Stimulated activated CD4-positive, alpha-beta T cell treated with anti-CD3 and anti-CD28 coated beads, Interleukin-2, amount 100 ng/mL, for 48 hours (primary cell): Measurements from ENCODE around the gene ETFB.

ENCODE experiments used
- DNase-seq, 2 donors: peaks; one replicate each; pipeline ENCODE4 v3.0.0-alpha.2; 2020

ETFB gene

DNA sequence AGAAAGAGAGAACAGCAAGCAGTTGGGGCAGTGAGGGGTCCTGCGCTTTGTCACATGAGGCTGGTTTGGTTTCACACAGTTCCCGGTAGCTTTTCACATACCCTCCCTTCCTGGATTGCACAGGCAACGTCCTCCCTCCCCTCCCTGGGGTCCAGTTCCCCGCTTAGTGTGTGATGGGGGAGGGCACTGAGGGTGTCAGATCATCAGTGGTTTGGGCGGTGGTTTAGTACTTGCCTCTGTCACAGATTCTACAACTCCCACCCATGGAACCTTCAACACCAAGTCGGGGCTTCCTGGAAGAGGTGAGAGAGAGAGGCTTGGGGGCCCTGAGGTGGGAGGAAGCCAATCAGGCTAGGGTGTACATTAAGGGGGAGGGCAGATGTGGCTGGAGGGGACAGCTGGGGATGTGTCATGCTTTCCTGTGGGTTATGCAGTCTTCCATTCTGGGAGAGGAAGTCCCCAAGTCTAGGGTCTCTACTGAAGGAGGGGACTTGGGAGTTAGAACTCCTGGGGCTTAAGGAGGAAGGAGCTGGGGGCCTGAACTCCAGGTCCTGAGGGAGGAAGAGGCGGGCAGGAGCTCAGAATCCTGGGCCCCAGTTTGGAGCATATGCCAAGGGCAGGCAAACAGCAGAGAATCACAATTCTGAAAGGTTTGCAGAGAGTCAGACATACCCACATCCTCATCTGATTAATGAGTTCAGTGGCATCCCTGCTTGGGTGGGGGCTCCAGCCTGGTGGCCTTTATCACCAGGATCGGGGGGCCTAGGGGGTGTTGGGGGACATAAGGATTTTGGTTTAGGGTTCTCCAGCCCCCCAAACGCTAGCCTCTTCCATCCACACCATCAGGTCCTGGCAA is 6.7 kb upstream of the ETFB start, which contains the start of gene NKG7:
Gene NKG7, minus strand, starts transcription at position 6 of the 856 bp plus-strand sequence. CDS start 119 bp downstream, outside the sequence.
- DNase-seq: peak; percentile 64 to 67

DNA sequence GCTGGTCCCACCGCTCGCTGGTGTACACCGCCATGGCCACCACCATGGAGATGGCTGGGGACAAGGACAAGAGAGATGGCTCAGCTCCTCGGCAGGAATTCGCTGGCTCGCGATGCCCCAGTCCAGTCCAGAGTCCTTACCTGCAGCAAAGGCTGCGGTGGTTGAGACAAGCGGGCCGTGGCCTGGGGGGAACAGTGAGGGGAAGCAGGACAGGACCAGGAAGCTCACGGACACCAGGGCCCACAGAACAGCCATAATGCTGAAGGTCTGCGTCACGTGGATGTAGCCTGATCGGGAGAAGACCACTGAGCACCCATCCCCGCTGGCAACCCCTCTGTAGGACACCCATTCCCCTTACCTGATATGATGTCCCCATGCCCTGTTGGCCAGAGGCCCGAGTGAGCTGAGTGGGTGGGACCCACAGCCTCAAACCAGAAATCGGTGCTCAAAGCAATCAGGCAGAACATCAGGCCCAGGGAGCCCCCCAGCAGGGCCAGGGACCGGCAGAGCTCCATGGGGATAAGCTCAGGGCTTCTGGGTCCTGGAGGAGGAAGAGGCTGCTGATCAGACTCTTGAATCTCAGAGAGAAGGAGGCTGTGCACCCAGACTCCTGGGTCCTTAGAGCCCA is 5.9 kb upstream of the ETFB start:
- no peak for DNase-seq

DNA sequence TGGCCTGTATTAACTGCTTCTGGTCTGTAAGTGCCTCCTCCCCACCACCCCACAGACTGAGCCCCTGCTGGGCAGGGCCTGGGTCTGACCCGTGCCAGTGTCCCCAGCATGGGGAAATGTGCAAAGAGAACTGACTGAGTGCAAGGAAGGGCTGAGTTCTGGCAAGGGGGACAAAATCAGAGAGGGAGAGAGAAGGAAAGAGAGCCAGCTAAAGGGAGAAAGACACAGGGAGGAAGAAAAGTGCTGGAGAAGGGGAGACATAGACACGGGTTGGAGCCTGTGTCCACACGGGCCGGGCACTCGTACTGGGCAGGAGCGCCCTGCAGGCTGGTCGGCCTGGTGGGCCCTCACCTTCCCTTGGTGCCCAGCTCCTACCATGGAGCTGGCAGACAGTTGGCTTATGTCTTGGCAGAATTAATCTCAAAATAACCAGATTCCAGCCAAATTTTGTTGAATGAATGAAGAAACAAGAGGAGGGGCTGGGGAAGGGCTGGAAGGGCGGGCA is 5.0 kb upstream of the ETFB start:
- no peak for DNase-seq

DNA sequence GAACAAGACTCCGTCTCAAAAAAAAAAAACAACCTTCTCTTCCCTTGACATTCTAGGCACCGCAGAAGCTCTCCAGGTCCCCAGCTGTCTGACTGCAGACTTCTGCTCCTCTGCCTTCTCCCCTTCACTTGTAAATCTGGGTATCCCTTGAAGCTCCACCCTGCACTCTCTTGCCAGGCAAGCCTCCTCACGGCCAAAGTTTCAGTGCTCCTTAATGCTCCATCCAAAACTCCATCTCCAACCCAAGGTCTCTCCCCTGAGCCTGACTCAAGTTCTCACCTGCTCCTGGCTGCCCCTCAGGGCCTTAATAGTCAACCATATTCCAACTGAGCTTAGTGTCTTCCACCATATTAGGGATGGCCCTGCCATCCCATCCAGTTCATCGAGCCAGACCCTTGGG is 4.0 kb upstream of the ETFB start:
- no peak for DNase-seq

DNA sequence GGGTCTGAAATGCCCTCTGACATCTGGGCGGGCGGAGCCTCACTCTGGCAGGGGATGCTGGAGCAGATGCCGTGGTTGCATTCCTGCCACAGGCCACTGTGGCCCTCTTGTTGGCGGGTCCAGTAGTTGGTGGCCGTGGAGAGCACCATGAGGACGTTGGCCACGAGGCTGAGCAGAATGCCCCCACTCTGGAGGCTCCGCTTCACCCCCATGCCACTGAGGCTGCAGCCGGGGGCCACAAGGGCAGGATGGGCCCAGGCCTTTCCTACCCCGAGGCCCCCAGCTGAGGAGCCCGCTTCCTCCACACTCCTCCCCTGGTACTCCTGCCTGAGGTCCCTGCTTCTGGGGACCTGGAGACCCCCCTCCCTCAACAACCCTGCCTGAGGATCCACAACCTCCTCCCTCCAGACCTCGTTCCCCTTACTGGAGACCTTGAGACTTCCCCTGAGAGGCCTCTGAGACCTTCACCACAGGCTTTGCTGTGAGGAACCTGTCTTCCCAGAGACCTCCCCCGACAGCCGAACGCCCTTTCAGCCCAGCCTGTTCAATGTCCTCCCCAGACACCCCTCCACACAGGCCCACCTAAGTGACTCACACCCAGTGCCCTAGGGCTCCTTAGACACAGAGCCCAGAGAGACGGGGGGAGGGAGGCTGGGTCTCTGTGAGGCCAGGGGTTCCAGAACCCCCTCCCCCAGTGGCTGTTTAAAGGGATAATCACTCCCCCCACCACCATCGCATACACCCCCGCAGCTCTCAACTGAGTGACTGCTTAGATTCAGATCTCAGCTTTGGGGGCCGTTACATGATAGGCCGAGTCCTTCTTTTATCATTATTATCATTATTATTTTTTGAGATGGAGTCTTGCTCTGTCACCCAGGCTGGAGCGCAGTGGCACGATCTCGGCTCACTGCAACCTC is 2.4 kb upstream of the ETFB start, which contains the start of gene CLDND2:
Gene CLDND2, minus strand, starts transcription at position 638 of the 917 bp plus-strand sequence. Its CDS starts 426 bp downstream, at position 212.
- no peak for DNase-seq

DNA sequence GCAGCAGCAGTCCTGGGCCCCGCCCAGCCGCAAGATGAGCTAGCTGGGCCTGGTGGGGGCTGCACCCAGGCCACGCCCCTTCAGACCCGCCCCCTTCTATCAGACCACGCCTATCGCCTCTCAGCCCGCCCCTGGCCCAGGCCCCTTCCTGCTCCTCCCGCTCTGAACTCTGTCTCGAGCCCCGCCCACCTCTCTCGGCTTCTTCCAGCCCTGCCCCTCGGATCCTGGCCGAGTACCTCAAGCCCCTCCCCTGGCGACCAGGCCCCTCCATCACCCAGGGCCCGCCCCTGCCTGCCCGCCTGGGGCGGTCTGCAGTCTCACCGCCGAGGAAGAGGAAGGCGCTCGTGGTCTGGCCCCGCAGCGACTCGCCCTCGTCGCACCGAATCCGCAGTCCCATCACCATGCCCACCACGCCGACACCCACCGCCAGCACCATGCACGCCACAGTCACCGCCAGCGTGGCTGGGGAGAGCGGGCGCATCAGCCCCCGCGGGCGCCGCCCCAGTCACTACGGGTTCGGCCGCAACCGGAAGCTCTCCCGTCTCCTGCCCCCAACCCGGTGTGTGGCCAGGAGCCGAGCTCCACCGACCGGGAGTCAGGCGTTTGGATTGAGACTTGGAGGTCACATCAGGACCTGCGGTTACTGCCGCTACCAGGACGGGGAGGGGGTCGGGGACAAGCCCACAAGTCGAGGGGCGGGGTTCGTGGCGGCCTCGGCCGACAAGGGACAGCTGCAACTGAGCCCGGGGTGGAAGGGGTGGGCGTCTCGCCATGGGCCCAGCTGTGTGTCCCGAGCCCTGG is 1.6 kb upstream of the ETFB start:
- peak; percentile 99 for DNase-seq

DNA sequence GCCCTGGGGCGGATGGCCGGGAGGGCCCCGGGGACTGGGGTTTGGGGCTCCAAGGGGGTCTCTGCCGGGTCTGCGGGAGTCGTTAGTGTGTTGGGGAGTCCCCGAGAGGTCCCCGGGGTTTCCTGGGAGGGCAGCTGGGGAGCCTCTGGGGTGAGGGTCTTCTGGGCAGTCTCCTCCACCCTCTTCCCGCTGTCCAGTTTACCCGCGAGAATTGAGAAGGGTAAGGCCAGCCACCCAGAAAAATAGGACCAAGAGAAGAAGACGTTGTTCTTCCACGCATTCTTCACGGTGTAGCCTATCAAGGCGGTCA is 1.0 kb upstream of the ETFB start:
- no peak for DNase-seq

DNA sequence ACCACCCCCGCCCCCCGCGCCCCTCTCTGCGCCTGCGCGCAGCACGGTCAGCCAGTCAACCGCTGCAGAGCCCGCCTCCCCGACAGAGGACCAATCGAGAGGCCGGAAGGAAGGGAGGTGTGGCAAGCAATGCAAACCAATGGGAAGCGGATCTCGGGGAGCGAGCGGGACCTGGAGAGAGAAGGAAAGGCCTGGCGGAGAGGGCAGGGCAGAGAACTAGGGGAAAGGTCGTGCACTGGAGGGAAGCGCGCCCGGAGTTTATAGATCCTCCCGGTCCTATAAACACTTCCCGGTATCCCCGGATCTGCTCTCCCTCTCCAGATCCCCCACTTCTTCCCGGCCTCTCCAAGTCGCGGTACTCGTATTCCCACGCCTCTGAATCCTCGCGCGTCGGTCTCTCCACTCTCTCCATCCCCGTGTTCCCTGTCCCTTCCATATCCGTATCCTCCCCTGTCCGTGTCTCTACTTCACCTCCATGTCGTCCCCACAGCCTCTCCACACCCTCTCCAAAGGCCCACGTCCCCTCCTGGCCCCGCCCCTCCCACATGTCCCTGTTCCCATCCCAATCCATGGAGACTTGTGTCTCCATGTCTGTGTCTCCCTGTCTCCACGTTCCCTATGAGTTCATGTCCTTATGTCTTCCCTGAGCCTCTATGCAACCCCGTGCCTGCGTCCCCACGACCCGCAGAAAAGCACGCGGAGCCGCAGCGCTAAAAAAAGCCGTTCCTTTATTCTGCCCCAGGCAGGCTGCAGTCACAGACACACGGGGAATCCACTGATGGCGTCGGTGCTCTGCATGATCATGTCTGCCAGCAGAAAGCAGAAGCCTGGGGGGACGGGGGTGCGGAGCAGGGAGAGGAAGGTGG is 434 bp upstream of the ETFB start:
- DNase-seq: peak; percentile 88 to 93

DNA sequence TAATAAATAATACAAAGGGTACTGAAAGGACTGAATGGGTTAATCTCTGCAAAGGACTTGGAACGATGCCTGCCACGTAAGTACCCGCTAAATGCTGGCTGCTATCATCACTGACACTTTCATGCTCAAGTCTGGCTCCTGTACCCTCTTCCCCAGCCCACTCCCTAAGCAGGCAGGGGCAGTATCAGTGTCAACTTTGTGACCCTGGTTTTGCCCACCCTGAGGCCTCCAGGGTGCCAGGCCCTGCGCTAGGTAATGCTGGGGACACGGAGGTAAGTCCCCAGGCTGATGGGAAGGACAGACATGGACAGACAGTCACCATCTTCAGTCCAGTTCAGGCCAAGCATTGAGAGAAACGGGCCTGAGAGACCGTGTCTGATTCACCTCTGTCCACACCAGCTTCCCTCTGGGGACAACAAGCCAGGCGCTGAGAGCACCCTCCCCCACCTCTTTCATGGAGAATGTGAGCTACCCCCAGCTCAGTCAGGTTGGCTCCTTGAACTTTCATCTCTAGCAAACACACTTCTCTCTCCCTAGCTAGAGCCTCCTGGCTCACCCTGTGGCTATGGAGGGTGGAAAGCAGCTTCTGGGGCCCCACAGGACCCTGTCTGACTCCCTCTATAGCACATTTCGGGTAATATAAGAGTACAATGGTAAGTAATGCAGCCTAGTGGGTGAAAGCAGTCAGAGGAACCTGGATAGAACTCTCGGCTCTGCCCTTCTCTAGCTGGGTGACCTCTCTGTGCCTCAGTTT is 800 bp downstream of the ETFB start:
- DNase-seq: no peak

DNA sequence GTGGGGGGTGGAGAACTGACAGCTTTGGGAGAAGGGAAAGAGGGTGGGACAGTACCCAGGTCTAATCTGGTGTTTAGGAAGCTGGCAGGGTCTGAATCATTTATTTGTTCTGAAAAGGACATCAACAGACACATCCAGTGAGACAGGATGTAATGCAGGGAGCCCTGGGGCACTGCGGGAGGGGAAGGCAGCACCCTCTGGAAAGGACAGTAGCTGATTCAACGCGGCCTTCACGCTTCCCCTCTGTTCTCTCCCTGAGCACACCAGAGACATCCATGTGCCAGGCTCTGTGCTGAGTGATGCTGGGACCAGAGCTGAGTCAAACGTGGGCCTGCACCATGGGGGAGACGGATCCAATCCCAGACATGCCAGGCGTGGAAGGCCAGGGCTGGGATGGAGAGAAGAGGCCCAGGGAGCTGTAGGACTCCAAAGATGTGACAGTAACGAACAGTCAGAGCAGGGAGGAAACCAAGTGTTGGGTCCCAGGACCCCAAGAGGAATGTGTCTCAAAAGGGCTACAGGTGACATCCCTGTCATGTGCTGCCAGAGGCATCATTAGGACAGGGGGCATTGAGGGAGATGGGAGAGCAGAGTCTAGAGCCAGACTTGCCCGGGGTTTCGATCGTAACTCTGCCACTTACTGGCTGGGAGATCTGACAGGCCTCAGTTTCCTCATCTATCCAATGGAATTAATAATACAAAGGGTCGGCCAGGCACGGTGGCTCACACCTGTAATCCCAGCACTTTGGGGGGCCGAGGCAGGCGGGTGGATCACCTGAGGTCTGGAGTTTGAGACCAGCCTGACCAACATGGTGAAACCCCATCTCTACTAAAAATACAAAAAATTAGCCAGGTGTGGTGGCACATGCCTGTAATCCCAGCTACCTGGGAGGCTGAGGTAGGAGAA is 1.7 kb downstream of the ETFB start:
- DNase-seq: no peak

DNA sequence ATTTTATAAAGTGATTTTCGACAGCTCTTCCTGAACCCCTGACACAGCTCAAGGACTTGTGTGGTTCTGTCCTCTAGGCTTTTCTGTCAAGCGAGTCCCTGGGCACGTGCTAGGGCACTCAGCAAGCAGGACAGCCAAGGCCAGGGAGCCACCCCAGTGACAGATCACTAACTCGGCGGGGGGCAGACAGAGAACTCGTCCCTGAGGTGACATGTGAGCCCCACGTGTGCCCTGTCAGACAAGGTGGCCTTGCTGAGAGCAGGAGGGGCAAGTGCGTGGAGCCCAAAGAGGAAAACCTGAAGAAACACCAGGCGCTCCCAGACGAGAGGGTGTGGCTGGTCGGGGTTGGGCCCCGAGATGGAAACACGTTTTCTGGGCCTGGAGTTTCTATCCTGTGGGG is 4.9 kb downstream of the ETFB start:
- no peak for DNase-seq

DNA sequence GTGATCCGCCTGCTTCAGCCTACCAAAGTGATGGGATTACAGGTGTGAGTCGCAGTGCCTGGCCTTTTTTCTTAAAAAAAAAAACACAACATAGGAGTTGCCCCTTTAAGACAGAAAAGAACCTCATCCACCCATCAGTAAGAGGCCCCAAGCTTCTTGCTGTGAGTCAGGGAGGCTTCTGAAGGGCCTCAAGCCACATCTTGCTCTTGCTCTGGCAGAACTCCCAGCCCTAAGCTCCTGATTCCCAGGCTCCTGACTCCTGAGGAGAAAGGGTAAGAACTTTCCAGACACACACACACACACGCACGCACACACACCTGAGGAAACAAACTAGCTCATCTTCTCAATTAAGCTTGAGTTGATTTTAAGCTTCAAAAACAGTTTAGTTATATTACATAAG is 6.9 kb downstream of the ETFB start:
- no peak for DNase-seq

DNA sequence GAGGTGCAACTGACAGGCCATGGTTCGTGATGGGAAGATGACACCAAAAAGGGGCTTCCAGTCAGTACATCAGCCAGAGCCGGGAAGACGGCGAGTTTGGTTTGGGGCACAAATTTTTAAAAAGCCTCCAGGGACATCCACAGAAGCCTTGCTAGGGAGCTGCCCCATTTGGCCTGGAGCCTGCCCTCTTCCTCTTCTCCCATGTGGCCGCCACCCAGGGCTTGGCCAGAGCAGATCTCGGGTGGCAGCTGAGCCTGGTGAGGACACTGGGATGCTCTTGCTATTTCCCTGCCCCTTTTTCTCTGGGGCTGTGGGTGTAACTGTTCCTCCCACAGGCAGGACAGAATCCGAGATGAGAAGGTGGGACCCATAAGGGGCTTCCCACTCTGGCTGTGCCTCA is 8.2 kb downstream of the ETFB start:
- no peak for DNase-seq

DNA sequence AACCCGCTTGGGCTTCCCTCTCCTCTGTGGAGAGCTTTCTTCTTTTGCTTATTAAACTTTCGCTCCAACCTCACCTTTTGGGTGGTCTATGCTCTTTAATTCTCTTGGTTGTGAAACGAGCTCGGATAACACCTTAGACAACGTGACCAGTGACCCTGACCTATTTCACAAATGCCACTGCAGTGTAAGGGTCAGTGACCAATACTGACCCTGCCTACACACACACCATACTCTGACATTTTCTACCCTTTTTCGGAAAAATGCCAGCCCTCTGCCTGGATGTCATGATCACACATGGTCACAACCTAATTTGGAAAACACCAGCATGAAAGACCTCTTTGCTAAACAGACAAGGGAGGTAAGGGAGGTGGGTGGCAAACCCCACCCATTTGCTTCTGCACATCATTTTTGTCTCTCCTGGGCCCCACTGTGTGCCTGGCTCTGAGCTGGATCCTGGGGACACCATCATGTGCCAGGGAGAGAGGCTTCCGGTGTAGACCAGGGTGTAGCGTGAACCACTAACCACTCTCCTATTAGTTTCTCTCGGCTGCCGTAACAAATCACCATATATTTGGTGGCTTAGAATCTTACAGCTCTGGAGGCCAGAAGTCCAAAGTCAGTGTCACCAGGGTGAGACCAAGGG is 9.9 kb downstream of the ETFB start:
- no peak for DNase-seq

DNA sequence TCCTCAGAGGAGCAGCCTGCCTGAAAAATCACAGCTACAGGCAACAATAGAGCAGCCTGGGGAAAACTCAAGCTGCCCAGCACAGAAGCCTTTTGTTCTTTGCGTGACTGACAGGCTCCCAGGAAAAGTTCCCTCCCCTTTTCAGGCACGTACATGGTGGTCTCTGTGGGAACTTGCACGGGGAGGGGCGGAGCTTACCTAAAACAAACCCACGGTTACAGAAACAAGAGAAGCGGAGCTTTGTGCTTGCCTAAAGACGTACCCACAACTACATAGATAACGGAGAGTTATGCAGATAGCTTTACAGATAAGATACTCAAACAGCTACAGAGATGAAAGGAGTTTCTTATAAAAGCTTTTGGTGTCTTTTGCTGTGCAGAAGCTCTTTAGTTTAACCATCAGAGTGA is 11.4 kb downstream of the ETFB start:
- no peak for DNase-seq

DNA sequence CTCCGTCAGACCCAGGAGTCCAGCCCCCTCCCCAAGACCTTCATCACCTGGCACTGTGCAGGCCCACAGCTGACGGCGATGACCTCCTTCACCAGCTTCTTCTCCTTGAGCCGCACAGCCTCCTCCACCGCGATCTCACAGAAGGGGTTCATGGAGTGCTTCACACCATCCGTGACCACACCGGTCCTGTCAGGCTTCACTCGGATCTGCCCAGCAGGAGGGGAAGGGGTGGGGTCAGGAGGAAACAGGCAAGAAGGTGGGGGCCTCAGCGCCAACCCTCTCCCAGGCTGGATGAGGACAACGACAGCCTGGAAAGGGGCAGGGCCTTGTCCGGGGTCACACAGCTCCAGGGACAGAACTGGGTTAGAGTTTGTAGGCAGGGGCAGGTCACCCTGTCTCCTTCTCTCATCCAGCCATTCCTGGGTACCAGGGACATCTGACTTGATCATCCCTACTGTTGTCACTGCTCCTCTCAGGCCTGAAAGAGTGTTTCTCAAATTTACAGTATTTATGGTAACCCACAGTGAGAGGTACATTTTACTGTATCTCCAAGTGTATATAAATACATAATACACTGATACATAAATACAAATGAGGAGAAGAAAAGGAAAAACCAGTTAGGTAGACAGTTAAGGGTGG is 12.0 kb downstream of the ETFB start:
- DNase-seq: no peak

DNA sequence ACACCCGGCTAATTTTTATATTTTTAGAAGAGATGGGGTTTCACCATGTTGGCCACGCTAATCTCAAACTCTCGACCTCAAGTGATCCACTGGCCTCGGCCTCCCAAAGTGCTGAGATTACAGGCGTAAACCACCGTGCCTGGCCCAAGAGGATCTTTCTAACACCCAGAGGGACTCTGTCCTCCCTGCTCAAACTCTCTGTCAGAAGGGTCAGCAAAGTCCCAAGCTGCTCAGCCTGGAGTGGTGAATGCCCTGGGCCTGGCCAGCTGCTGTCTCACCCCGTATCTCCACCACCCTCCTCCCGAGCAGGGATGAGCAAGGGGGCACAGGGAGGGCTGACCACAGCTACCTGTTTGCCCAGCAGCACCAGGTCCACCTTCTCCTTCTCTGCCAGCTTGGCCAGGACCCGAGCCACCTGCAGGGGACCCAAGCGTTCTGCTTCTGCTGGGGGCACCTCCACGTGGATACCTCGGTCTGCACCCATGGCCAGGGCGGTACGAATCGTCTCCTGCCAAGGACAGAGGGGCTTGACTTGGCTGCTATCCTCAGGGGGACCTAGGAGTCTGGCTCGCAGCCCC is 13.3 kb downstream of the ETFB start:
- DNase-seq: no peak
